Skeletal muscle satellite cell (primary cell): ENCODE results near the gene PYGL.
A peak's percentile ranks its signal among the peaks of the same experiment; 100 is the strongest.

Experiments used
- H3K27me3 ChIP-seq: 2 replicates; pipeline ENCODE4 v1.7.0; 2013; ENCODE audit warnings: low read length; ENCODE audit not compliant: control insufficient read depth, insufficient read depth
- H3K36me3 ChIP-seq: 2 replicates; pipeline ENCODE4 v1.7.0; 2013; ENCODE audit warnings: mild to moderate bottlenecking, control low read depth, low read length; ENCODE audit not compliant: insufficient read depth
- H3K4me1 ChIP-seq: 2 replicates; pipeline ENCODE4 v1.7.0; 2013; ENCODE audit warnings: low read length; ENCODE audit not compliant: control insufficient read depth, insufficient read depth
- H3K4me2 ChIP-seq: 2 replicates; pipeline ENCODE4 v1.7.0; 2013; ENCODE audit warnings: mild to moderate bottlenecking, low read length
- H3K4me3 ChIP-seq: 2 replicates; pipeline ENCODE4 v1.7.0; 2013; ENCODE audit warnings: low read length
- H3K9ac ChIP-seq: 2 replicates; pipeline ENCODE4 v1.7.0; 2013; ENCODE audit warnings: mild to moderate bottlenecking, low read depth, low read length, moderate library complexity
- H3K9me3 ChIP-seq: replicated peaks from 2 replicates; pipeline ENCODE4 v1.7.0; 2013; ENCODE audit warnings: mild to moderate bottlenecking, control low read depth, low read length

Gene PYGL

DNA sequence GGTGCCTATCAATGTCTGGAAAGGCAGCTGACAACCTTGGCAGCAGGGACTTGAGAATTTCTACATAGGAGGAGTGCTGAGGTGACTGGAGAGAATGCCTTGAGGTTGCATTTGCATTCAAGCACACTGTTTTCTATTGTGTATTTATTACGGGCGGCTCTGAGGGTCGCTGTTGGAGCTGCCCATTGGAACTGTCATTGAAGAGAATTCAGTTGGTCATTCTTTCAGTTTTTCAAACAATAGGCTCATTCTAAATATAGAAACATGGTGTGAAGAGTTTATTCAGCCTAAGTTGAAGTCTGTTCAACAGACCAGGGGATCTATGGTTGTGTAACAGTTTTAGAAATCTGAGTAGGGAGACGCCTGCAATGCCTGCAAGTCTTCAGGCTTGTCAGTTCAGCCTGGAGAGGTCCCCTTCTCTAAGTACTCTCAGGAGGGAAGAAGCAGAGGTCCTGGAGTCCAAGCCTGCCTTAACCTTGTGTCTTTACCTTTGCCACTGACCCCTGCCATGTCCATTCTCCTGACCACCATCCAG lies 82.2 kb downstream of the PYGL start:
- H3K4me2 ChIP-seq: no peak overlapping the region
- peaks cover 7% of the 10 kb centered on the region for H3K4me1 ChIP-seq
- H3K9ac ChIP-seq: no peak overlapping the region
- peaks cover 35% of the 10 kb centered on the region for H3K27me3 ChIP-seq
- no peaks in the 10 kb centered on the region for H3K9me3 ChIP-seq
- H3K36me3 ChIP-seq: no peaks in the 10 kb centered on the region
- H3K4me3 ChIP-seq: no peak overlapping the region

DNA sequence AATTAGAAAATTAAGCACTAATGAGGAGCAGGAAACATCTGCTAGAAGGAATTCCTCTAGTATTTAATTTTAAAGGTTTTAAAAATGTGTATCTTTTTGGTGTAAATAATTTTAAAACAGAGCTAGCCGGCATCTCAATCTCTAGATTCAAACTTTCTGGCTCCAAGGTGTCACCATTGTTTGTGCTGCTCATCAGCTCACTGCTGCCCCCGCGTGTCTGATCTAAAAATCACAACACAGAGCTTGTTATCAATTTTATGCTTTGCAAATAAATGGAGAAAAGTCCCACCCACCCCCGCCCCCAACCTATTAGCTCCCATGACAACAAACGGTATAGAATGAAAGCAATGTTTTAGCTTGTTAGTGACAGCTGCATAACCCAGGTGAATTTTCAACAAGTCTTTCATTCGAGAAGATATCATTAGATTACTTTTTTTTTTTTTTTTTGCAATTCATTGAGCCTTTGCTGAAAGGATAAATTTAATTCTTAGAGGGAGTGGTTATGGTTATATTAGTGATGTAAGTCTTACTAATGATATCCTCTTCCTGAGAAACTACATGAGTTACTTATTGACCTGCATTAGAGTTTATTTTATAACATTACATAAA lies 83.7 kb downstream of the PYGL start:
- no peaks in the 10 kb centered on the region for H3K9me3 ChIP-seq
- H3K9ac ChIP-seq: peak overlapping the region; percentile 84
- no peaks in the 10 kb centered on the region for H3K36me3 ChIP-seq
- peak overlapping the region; percentile 90 for H3K4me2 ChIP-seq
- H3K27me3 ChIP-seq: peaks cover 22% of the 10 kb centered on the region
- peaks cover 7% of the 10 kb centered on the region for H3K4me1 ChIP-seq
- H3K4me3 ChIP-seq: peak overlapping the region; percentile 67

DNA sequence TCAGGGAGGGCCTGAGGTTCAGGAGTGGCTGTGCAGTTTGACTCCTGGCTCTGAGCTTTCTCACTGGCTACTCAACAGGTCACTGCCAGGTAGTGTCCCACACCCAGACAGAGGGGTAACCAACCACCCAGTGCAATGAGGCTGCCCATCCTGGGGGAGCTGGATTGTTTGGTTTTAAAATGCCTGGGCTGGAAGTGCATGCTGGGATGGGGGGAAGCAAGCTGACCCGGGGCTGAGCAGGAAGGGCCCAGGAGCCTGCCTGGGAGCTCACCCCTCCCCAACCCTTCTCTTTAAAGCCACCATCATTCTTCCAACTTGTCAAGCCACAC lies 85.0 kb downstream of the PYGL start:
- Histone ChIP-seq H3K4me1 (peaks cover 7% of the 10 kb centered on the region), H3K36me3 (no peaks in the 10 kb centered on the region), H3K9me3 (no peaks in the 10 kb centered on the region), H3K27me3 (peaks cover 15% of the 10 kb centered on the region), H3K9ac (peak overlapping the region; percentile 84), H3K4me2 (peak overlapping the region; percentile 90), H3K4me3 (peak overlapping the region; percentile 67)

DNA sequence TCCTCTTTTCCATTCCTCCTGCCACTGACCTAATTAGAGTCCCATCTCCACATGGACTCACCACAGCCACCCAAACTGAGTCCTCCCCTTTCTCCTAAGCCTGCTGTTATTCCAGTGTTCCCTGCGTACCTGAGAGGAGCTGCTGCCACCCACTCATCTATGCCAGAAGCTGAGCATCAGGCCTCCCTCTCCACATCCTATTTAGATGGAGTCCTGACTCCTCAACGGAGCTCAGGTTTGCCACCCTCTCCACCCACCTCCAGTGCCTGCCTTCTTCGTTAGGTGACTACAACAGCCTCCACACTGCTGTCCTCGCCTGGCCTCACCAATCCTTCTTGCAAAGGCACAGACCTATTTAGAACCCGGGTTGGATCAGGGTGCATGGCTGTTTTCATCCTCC lies 87.6 kb downstream of the PYGL start:
- Histone ChIP-seq H3K4me3 (no peak overlapping the region), H3K36me3 (no peaks in the 10 kb centered on the region), H3K4me1 (peaks cover 7% of the 10 kb centered on the region), H3K27me3 (peaks cover 3% of the 10 kb centered on the region), H3K4me2 (no peak overlapping the region), H3K9ac (no peak overlapping the region), H3K9me3 (no peaks in the 10 kb centered on the region)

DNA sequence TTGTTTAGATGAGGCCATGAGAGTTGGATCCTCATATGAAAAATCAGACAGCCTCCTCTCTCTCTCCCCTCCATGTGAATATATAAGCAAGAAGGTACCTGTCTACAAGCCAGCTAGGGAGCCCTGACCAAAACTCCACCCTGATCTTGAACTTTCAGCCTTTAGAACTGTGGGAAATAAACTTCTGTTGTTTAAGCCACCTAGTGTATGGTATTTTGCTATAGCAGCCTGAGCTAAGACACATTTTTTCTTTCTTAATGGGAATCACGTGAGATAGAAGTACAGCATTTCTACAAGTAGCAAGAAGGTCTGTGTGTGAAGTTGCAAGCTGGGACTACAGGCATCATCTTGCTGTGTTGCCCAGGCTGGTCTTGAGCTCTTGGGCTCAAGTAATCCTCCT lies 88.7 kb downstream of the PYGL start:
- peaks cover 7% of the 10 kb centered on the region for H3K4me1 ChIP-seq
- H3K9me3 ChIP-seq: no peaks in the 10 kb centered on the region
- H3K4me2 ChIP-seq: no peak overlapping the region
- H3K36me3 ChIP-seq: no peaks in the 10 kb centered on the region
- no peaks in the 10 kb centered on the region for H3K27me3 ChIP-seq
- no peak overlapping the region for H3K9ac ChIP-seq
- no peak overlapping the region for H3K4me3 ChIP-seq
